Measurements from ENCODE around the gene THSD4. TPM values are rescaled to one million over a fixed set of nuclear protein-coding genes. Genes with fewer than 3 reads are reported as not detected.

The THSD4 gene
- total RNA-seq, 1 donor: 15.6 TPM

GRCh38 chr15:71484080-71484479, 368.8 kb downstream of the THSD4 start:
- no peak overlapping the region for H3K27ac ChIP-seq (ENCODE audit: low read depth, low read length)
- no peak overlapping the region for H2AFZ ChIP-seq (ENCODE audit: low read length)
- no peak for TF ChIP-seq CTCF (IDR thresholded peaks at IDR 0.05; ENCODE audit: extremely low read depth, low read depth, low read length)
- H3K4me3 ChIP-seq (ENCODE audit: insufficient read depth, low read length): no peak overlapping the region
- no peaks in the 10 kb centered on the region for H3K9me3 ChIP-seq (ENCODE audit: low read depth, low read length)
- no peaks in the 10 kb centered on the region for H3K36me3 ChIP-seq (ENCODE audit: insufficient read depth, low read length)
- H4K20me1 ChIP-seq (ENCODE audit: insufficient read depth, low read length): peaks cover 3% of the 10 kb centered on the region
- no peaks in the 10 kb centered on the region for H3K4me1 ChIP-seq (ENCODE audit: insufficient read depth, low read length)
- H3K79me2 ChIP-seq (ENCODE audit: insufficient read depth, low read length): no peaks in the 10 kb centered on the region
- DNase-seq (ENCODE audit: insufficient read length, low spot score, missing footprints): peak; percentile 52
- H3K27me3 ChIP-seq (ENCODE audit: insufficient read depth, low read length): no peaks in the 10 kb centered on the region
- H3K4me2 ChIP-seq (ENCODE audit: insufficient read depth, low read length): no peak overlapping the region

GRCh38 chr15:71485094-71485693, 369.9 kb downstream of the THSD4 start:
- H3K79me2 ChIP-seq (ENCODE audit: insufficient read depth, low read length): no peaks in the 10 kb centered on the region
- H3K9me3 ChIP-seq (ENCODE audit: low read depth, low read length): no peaks in the 10 kb centered on the region
- no peak overlapping the region for H3K27ac ChIP-seq (ENCODE audit: low read depth, low read length)
- peaks cover 3% of the 10 kb centered on the region for H4K20me1 ChIP-seq (ENCODE audit: insufficient read depth, low read length)
- H3K4me1 ChIP-seq (ENCODE audit: insufficient read depth, low read length): no peaks in the 10 kb centered on the region
- no peak overlapping the region for H2AFZ ChIP-seq (ENCODE audit: low read length)
- H3K27me3 ChIP-seq (ENCODE audit: insufficient read depth, low read length): no peaks in the 10 kb centered on the region
- TF ChIP-seq CTCF (IDR thresholded peaks at IDR 0.05; ENCODE audit: extremely low read depth, low read depth, low read length): peak; percentile 51
- H3K4me2 ChIP-seq (ENCODE audit: insufficient read depth, low read length): no peak overlapping the region
- no peak for DNase-seq (ENCODE audit: insufficient read length, low spot score, missing footprints)
- H3K4me3 ChIP-seq (ENCODE audit: insufficient read depth, low read length): no peak overlapping the region
- no peaks in the 10 kb centered on the region for H3K36me3 ChIP-seq (ENCODE audit: insufficient read depth, low read length)

- Histone ChIP-seq H3K4me3 (ENCODE audit: insufficient read depth, low read length) (no peak overlapping the region), H3K4me1 (ENCODE audit: insufficient read depth, low read length) (no peaks in the 10 kb centered on the region), H3K27me3 (ENCODE audit: insufficient read depth, low read length) (no peaks in the 10 kb centered on the region), H2AFZ (ENCODE audit: low read length) (no peak overlapping the region), H3K79me2 (ENCODE audit: insufficient read depth, low read length) (no peaks in the 10 kb centered on the region), H3K27ac (ENCODE audit: low read depth, low read length) (no peak overlapping the region), H3K9me3 (ENCODE audit: low read depth, low read length) (no peaks in the 10 kb centered on the region), H3K36me3 (ENCODE audit: insufficient read depth, low read length) (no peaks in the 10 kb centered on the region), H4K20me1 (ENCODE audit: insufficient read depth, low read length) (peaks cover 3% of the 10 kb centered on the region), H3K4me2 (ENCODE audit: insufficient read depth, low read length) (no peak overlapping the region)
- TF ChIP-seq CTCF (IDR thresholded peaks at IDR 0.05; ENCODE audit: extremely low read depth, low read depth, low read length): no peak
- no peak for DNase-seq (ENCODE audit: insufficient read length, low spot score, missing footprints)
These were observed 374.3 kb downstream of the THSD4 start for GRCh38 chr15:71489570-71489969.

GRCh38 chr15:71493526-71493925, 378.3 kb downstream of the THSD4 start:
- H4K20me1 ChIP-seq (ENCODE audit: insufficient read depth, low read length): no peaks in the 10 kb centered on the region
- H3K4me2 ChIP-seq (ENCODE audit: insufficient read depth, low read length): no peak overlapping the region
- no peak overlapping the region for H2AFZ ChIP-seq (ENCODE audit: low read length)
- no peak overlapping the region for H3K27ac ChIP-seq (ENCODE audit: low read depth, low read length)
- H3K4me1 ChIP-seq (ENCODE audit: insufficient read depth, low read length): peaks cover 8% of the 10 kb centered on the region
- no peaks in the 10 kb centered on the region for H3K27me3 ChIP-seq (ENCODE audit: insufficient read depth, low read length)
- no peaks in the 10 kb centered on the region for H3K79me2 ChIP-seq (ENCODE audit: insufficient read depth, low read length)
- no peaks in the 10 kb centered on the region for H3K36me3 ChIP-seq (ENCODE audit: insufficient read depth, low read length)
- DNase-seq (ENCODE audit: insufficient read length, low spot score, missing footprints): no peak
- no peaks in the 10 kb centered on the region for H3K9me3 ChIP-seq (ENCODE audit: low read depth, low read length)
- TF ChIP-seq CTCF (IDR thresholded peaks at IDR 0.05; ENCODE audit: extremely low read depth, low read depth, low read length): no peak
- no peak overlapping the region for H3K4me3 ChIP-seq (ENCODE audit: insufficient read depth, low read length)
